ENCODE data around the gene DNAJC15.
"Not testable (repeated sequence)": the region's sequence is repeated elsewhere in the genome, so short reads cannot be mapped to it uniquely, and the experiment has no call there.

DNA sequence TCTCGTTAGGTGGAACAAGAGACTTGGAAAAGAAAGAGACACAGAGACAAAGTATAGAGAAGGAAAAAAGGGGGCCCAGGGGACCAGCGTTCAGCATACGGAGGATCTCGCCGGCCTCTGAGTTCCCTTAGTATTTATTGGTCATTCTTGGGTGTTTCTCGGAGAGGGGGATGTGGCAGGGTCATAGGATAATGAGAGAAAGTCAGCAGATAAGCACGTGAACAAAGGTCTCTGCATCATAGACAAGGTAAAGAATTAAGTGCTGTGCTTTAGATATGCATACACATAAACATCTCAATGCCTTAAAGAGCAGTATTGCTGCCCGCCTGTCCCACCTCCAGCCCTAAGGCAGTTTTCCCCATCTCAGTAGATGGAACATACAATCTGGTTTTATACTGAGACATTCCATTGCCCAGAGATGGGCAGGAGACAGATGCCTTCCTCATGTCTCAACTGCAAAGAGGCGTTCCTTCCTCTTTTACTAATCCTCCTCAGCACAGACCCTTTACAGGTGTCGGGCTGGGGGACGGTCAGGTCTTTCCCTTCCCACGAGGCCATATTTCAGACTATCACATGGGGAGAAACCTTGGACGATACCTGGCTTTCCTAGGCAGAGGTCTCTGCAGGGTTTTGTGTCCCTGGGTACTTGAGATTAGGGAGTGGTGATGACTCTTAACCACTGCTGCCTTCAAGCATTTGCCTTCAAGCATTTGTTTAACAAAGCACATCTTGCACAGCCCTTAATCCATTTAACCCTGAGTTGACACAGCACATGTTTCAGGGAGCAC lies 17.4 kb downstream of the DNAJC15 start:
- TF ChIP-seq, protein P1, sequence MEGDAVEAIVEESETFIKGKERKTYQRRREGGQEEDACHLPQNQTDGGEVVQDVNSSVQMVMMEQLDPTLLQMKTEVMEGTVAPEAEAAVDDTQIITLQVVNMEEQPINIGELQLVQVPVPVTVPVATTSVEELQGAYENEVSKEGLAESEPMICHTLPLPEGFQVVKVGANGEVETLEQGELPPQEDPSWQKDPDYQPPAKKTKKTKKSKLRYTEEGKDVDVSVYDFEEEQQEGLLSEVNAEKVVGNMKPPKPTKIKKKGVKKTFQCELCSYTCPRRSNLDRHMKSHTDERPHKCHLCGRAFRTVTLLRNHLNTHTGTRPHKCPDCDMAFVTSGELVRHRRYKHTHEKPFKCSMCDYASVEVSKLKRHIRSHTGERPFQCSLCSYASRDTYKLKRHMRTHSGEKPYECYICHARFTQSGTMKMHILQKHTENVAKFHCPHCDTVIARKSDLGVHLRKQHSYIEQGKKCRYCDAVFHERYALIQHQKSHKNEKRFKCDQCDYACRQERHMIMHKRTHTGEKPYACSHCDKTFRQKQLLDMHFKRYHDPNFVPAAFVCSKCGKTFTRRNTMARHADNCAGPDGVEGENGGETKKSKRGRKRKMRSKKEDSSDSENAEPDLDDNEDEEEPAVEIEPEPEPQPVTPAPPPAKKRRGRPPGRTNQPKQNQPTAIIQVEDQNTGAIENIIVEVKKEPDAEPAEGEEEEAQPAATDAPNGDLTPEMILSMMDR (conservative IDR thresholded peaks at IDR 0.05; ENCODE audit: low read depth, low read length) = not testable (repeated sequence)
- TF ChIP-seq EZH2 (IDR thresholded peaks at IDR 0.05; ENCODE audit: borderline replicate concordance, low read depth, low read length, poor library complexity, severe bottlenecking) = not testable (repeated sequence)

All from A673 (cell line).